Endometrial microvascular endothelial cells (primary cell): ENCODE measurements around the gene ZNF106. TPM values are rescaled to one million over a fixed set of nuclear protein-coding genes. Genes with fewer than 3 reads are reported as not detected.

ENCODE experiments used
- in situ Hi-C: cut with HindIII; loops from 2 replicates; pipeline ENCODE4 v1.10.0; 2017; ENCODE audit warnings: low sequenced_read_pairs, low pct_unique_long_range_greater_than_20kb; ENCODE audit errors: inconsistent ontology term
- total RNA-seq: library from RNA; depleted of rRNA; stranded (reverse); fragments of >200 nt; gene quantifications from one replicate; pipeline ENCODE4 v1.2.3, GENCODE V29; 2015; ENCODE audit errors: inconsistent ontology term

Gene ZNF106
- total RNA-seq, 1 donor from 2014 or later: 43.7 TPM

DNA sequence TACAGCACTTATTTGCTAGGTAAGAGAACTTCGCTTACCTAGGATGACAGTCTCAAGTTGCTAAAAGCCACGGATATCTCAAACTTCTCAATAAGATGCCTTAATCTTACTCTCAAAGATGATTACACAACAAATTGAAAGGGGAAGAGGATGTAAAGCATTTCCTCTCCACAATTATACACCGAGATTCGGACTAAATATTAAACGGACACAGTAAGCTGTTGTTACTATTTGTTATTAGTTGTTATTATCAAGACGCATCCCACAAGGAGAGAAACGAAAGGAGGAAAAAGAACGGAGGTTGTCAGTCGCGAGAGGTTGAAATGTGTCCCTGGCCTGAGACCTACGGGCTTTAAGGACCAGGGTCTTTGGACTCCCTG lies 660 bp downstream of the ZNF106 start:
- in situ Hi-C loops: no loop called here

DNA sequence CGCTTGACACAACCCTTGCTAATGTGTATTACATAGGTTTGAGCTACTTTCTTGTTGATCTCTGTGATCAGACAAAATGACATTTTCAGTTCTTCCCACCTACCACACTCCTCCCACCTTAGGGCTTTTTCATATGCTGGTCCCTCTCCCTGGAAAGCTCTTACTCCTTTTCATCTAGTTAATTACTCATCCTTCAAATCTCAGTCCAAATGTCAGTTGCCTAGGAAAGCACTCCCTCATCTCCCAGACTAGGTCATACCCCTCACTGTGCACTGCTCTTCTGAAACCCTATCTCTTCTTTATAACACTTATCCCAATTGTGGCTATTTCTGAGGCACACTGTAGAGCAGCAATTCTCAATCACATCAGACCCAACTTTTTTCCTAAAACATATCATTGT lies 7.3 kb downstream of the ZNF106 start:
- in situ Hi-C loops: no loop called here

DNA sequence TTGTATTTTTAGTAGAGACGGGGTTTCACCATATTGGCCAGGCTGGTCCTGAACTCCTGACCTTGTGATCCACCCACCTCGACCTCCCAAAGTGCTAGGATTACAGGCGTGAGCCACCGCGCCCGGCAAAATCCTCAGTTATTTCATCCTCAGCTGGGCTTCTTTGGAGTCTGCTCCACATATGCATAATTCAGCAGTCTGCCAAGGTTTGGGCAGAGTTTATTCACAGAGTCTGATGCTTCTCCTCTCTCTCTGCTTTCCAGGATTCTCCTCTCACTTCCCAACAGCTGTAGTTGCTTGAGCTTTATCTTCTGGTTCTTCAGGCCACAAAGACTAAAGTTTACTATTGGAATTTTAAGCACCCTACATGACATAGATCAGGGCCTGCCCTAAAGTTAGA lies 8.2 kb downstream of the ZNF106 start:
- in situ Hi-C loops: no loop called here

DNA sequence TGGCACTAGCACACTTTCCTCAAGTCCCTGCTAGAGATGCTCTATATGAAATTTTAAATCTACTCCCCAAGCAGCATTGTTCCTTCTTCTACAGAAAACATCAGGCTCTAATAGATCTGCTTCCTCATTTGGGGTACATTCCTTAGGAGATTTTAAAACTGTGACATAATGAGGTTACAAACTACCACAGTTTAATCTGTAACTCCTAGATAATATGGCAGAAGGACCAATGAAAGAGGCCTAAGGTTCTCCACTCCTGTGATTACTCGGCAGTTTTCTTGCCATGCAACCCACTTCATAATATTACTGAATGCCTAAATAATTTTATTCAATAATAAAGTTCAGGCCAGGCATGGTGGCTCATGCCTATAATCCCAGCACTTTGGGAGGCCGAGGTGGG lies 16.1 kb downstream of the ZNF106 start:
- in situ Hi-C loops: no loop called here

DNA sequence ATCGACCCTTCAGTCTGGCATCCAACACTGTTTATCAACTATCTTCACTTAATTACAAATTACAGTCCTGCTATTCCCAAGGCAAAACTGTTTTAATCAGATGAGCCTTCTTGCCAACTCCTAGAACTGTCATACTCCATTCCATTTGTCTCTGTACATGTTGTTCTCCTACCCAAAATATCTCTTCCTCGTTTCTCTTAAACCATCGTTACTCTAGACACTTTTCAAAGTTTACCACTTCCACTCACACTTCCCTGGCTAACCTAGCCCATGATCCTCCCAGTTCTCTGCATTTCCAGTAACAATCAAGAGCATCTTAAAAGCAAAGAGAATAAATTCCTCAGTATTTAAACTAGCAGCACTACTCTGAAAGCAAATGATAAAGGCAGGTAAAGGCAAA lies 19.9 kb downstream of the ZNF106 start:
- in situ Hi-C loops: no loop called here

DNA sequence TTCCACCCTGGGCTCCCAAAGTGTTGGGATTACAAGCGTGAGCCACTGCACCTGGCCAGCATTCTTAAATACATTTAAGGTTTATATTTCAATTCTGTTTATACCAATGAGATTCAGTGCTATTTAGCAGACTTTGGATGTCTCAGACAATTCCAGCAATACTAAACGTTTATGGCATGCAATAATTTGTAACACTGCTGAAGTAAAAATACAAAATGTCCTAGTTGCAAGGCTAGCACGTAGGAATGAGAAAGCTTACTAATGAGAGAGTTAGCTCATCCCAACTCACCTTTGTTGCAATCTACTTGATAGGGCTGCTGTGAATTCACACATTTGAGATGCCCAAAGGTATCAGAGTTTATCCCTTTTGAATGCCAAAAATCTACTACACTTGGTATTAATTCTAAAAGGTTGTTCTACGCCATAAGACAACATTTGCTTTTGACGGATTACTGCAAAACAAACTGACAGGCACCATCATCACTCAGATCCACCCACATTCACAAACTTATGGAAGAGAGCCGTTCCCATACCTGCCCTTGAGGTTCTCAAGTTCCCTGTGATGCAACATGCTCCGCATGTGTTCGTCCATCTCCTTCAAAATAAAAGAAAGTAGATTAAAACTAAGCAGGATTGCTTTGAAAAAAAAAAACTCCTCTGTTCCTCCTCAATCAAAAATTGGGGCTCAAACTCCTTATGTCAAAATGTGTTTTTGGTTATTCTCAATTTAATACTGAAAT lies 25.3 kb downstream of the ZNF106 start:
- in situ Hi-C loops: no loop called here

DNA sequence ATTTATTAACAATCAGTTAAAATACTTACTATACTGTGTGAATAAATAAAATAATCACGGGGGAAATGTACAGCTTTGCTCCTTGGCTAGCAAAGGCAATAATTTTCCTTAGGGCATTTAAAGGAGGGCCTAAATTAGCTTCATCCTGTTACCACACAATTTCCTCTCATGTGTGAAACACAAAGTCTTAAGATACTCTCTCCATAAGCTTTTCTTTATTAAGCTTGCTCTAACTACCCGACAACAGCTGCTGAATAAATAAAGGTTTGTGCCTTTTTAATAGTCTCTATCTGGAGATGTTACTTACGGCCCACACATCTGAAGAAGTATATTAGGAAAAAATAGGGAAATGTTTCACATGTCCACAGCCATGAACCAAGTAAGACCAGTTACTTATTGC lies 29.7 kb downstream of the ZNF106 start:
- in situ Hi-C loops: no loop called here

DNA sequence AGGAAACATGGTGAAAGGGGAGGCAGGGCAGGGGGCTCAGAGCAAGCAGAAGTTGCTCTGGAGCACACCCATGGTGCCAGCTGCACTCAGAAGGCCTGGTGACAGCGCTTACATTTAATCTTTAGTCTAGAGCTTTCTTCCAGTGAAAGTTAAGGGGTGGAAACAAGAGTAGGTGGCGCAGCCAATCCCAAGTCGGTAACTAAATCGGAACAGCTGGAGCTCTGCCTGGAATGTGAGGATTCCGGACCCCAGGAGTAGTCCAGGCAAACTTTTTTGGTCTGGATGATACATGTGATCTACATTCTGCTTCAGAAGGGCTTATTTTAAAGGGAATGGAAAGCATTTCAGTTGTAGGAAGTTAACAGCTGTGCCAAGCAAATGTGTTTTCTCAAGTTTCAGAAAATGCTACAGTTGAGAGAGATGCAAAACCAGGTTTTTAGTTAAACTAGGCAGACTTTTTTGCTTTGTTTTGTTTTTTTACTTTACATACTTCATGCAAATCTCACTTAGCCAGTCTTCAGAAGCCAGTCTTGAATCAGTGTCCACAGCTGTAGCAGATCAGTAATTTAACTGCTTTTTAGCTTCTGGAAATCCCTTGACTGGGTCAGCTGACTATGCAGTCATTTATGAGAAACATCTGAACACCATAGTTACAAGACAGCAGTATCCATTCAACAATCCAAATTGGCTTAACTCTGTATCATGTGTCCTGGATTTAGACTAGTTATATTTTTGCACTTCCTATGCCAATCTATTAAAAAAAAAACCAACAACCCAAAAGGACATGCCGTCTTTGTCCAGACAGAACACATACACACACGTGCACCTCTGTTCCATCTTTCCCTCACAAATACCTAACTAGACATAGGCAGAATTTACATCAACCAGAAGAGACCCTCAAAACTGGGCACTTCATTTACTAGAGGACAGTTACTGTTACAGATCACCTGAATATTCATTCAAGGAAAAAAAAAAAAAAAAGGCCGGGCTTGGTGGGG lies 33.2 kb downstream of the ZNF106 start:
- in situ Hi-C loops: no loop called here

DNA sequence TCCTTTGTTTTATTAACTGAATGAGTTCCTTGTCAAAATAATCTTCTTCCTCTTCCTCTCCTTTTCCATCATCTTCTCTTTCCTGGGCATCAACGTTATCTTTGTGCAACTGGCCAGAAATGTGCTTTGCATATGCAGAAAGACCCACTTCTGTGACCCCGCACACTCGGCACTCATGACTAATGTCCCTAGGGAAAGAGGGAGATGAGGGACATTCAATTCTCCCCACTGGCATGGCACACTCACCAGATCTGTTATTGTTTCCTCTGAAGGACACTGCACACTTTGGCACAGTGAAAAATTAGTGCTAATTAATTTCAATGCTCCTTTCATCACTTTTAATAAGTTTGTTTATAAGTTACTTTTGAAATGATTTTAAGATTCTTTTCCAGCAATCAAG lies 34.0 kb downstream of the ZNF106 start:
- in situ Hi-C loops: no loop called here

DNA sequence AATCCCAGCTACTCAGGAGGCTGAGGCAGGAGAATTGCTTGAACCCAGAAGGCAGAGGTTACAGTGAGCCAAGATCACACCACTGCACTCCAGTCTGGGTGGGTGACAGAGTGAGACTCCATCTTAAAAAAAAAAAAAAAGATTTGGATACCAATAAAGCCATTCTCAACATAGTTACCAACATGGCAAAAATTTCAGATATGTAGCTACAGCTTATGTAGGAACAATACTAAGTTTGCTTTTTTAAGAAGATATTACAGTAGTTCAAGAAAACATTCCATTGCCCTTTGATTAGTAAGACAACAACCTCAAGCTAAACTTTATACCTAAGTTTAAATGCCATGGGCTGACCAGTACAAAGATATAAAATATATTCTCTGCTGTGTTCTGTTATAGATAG lies 34.4 kb downstream of the ZNF106 start:
- in situ Hi-C loops: no loop called here

DNA sequence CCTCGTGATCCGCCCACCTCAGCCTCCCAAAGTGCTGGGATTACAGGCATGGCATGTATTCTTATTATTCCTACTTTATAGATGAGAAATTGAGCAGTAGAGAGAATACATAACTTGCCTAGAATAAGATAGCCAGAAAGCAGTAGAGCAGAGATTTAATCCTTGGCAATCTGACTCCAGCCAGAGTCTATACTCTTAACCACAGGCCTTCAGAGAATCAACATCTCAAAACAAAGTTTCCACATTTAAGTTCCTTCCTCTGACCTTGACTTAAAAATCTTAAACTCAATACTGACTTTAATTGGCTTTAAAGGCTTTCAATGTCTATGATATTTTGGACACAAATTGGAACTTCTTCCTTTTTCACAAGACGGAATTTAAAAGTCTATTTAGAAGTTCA lies 37.1 kb downstream of the ZNF106 start:
- in situ Hi-C loops: no loop called here

DNA sequence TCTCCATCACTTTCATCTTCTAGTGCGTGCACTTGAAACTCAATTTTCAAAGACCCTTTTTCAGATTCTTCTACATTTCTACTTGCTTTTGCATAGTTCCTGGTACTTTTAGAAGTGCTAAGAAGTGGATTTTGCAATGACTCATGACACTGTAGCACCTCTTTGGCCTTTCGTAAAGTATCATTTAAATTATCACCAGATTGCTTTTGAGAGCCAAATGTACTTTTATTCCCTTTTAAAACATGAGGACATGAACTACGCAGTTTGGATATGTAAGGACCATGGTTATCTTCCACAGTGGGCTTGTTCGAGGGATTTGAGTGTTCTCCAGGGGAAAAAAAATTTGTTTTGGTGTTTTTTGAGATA lies 40.5 kb downstream of the ZNF106 start:
- in situ Hi-C loops: no loop called here

DNA sequence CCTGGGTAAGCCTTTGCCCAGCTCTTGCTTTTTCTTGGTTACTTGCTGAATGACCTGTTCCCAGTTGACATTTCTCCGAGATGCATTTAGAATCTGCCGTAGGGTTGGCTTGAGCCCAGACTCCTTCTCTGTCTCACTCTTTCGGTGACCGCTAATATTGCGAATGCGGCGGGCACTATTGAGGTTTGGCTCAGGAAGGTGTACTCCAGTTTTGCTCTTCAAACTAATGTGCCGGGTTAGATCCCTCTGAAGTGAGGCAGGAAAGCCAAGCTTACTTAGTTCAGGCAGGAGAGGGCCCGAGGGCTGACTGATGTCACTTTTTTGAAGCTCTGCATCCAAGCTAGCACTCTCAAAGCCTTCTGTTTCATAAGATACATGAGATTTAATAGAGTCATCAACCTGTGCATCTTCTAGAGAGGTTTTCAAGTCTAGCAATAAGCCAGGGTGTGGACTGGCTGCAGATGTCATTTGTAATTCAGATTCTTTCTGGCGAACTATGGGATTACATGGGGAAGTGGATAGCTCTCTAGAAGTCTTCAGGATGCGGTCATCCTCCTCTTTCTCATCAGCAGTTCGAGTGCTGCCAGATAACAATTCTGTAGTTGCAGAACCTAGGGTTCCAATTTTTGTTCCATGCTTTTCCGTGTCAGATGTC lies 41.0 kb downstream of the ZNF106 start:
- in situ Hi-C loops: no loop called here

DNA sequence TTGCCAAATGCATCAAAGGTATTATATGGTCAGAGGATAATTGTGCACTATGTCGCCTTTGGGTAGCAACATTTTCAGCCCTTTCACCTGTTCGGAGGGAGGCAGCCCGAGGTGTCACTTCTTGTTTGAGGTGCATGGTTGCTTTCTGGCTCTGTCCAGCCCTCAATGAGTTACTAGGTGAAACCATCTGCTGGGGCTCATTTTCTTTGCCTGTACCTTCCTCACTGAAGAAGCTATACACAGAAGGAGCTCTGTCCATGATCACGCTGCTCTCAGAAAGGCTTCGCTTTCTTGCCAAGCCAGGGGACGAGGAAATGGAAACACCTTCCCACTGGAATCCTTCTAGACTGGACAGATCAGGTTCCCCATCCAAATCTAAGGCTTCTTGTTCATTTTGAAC lies 42.7 kb downstream of the ZNF106 start:
- in situ Hi-C loops: no loop called here

DNA sequence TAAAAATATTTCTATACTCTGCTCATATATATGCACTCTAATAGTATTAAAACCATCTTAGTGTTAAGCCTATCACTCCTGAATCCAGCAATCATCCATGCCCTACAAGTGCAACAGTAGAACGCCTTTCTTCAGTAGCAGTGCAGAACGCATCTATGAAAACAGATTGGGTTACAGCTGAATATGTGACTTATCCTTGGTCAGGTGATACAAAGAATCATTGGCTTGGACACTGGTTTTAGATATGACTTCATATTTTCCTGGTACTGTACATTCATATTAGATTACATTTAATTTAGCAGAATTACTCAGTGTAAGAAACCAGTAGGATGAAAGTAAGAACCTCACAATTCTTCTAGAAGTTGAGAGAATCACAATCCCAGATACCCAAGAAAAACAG lies 43.3 kb downstream of the ZNF106 start:
- in situ Hi-C loops: no loop called here

DNA sequence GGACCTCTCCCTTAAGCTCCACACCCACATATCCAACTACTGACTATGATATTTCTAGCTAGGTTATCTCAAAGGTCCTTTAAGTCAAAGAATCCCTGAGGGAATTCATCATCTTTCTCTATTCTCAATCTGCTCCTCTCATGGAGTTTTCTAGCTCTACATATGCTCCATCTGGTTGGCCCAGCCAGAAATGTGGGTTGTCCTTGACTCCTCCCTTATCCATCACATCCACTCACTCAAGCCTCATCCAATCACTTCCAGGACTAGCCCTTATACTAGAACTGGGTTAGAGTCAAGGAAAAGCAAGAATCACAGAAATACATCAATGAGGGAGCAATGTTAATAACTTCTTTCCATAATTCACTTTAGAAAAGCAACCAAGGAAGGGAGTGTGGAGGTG lies 45.4 kb downstream of the ZNF106 start:
- in situ Hi-C loops: no loop called here

DNA sequence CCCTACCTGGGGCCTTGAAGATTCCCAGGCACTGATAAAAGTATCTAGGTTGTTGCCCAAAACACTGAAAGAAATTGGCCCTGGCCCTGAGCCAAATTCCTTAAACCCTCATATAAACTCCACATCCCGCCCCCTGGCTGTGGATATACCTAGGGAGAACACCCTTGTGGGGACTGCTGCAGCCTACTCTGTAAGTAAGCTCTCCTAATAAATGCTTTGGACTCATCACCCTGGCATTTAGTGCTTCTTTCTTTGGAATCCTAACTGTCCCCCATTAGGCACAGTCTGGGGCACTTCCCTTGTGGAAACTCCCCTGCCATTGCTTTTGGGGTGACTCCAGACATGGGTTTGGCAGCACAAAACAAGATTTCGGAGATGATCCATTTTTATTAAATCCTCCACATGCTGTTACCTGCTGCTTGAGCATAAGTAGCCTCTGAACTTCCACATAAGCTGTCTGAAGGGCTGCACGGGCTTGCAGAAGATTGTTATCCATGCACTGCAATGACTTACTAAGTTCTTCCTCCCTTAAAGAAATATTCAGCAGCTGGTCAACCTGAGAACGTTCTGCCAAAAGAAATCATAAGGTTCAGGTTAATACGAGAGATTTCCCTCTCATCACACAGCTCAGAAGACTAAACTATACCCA lies 46.4 kb downstream of the ZNF106 start:
- in situ Hi-C loops: no loop called here

DNA sequence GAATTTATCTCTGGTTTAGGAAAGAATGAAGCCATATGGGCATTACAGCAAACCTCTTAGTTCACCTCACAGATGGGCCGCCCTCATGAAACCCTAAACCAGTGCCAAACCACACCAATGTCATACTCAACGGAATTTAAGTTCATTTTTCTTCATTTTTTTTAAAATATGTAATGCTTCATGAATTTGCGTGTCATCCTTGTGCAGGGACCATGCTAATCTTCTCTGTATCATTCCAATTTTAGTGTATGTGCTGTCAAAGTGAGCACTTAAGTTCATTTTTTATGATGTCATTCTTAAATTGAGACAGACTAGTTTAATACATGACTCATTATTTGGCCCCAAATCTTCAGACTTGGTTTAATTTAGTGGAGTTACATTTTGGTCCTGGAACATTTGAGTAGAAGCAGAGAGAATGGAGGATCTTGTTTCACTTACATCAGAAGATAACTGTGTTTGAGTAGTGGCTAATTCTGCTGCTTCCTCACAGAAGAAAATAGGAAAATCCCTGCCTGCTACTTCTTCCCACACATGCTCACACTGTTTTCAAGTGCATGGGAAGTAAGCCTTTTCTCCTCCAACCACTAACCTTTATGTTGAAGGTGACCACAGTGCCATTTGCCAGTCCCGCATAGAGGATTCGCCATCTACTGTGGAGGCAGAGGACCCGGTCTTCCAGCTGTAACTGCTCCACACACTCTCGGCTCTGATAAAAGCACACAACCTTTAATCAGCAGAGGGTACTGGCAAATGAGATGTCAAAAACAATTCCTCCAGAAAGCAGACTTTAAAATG lies 63.3 kb downstream of the ZNF106 start:
- in situ Hi-C loops: no loop called here

DNA sequence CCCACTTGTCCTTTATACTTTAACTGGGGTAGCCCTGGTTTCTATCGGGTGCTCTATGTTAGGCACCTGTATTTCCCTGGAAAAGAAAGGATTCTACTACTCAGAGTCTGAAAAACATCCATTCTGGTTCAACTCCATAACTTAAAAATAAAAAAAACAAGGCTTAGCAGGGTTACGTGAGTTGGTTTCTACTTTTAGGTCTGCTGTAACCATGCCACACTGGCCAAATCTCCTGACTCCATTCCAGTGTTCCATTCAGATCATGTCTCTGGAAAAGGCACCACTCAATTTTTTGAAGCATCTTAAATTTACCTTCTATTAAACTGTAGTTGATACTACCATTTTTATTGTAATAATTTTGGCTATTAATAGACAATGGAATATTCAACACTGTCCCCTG lies 69.6 kb downstream of the ZNF106 start:
- in situ Hi-C loops: no loop called here
